ENCODE data around the gene GLIS1. TPM values are rescaled to one million over a fixed set of nuclear protein-coding genes. Genes with fewer than 3 reads are reported as not detected.

The GLIS1 gene
- total RNA-seq, 1 donor from 2014 or later, result 0.16 TPM

DNA sequence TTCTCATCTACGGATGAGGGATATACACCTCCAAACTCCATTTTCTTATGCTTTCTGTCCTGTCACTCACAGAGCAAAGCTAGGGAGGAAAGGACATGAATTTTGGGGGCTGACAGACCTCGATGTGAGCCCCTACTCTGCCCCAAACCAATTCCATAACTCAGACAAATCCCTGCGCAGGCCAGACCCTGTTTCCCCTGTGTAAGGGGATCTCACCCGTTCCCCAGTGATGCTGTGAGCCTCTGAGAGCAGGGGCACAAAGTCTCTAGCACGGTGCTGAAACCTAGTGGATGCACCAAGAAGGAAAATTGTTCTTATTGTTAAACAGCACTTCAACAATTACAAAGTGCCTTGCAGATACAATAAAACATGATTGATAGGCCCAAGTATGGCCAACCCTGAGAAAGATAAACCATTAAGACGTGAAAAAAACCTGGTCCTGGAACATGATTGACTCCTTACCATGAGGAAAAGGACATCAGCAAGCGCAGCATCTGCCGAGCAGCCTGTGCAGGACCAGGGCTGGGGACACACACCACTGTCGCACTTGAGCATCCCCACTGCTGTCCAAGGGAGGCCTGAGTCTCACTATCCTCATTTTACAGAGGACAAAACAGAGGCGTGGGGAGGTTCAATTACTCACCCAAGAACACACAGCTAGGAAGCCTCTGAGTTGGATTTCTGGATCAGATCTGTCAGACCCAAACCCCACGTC lies 137.8 kb downstream of the GLIS1 start:
- DNase-seq, result no peak
- no peaks in the 10 kb centered on the region for H3K4me1 ChIP-seq
- H3K9me3 ChIP-seq (replicated peaks), result no peaks in the 10 kb centered on the region
- H3K36me3 ChIP-seq, result no peaks in the 10 kb centered on the region
- TF ChIP-seq, protein P1, sequence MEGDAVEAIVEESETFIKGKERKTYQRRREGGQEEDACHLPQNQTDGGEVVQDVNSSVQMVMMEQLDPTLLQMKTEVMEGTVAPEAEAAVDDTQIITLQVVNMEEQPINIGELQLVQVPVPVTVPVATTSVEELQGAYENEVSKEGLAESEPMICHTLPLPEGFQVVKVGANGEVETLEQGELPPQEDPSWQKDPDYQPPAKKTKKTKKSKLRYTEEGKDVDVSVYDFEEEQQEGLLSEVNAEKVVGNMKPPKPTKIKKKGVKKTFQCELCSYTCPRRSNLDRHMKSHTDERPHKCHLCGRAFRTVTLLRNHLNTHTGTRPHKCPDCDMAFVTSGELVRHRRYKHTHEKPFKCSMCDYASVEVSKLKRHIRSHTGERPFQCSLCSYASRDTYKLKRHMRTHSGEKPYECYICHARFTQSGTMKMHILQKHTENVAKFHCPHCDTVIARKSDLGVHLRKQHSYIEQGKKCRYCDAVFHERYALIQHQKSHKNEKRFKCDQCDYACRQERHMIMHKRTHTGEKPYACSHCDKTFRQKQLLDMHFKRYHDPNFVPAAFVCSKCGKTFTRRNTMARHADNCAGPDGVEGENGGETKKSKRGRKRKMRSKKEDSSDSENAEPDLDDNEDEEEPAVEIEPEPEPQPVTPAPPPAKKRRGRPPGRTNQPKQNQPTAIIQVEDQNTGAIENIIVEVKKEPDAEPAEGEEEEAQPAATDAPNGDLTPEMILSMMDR (IDR thresholded peaks at IDR 0.05; ENCODE audit: borderline replicate concordance), result no peak
- intact Hi-C loops (cut with micrococcal nuclease), result no loop called here
- no peak overlapping the region for H3K27ac ChIP-seq (replicated peaks)
- H3K4me3 ChIP-seq, result no peak overlapping the region
- peaks cover 8% of the 10 kb centered on the region for H3K27me3 ChIP-seq (ENCODE audit: low read depth)

DNA sequence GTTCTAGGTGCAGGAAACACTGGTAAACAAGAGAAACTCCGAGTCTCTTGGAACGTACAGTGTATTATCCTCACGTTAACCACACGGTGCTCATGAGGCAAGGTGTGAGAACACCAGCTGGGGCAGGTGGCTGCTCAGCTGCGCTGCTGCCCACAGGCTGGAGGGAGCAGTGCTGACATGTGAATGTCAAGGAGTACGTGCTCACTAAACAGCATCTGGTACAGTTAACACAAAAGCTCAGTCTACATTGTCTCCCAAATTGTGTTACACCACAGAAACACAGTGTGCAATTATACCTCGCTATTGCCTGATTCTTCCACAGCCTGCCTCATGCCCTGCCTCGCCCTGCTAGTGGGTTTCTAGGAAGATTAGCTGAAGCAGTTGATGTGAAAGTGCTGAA lies 138.4 kb downstream of the GLIS1 start:
- Histone ChIP-seq H3K9me3 (replicated peaks) (no peaks in the 10 kb centered on the region), H3K36me3 (no peaks in the 10 kb centered on the region), H3K4me1 (no peaks in the 10 kb centered on the region), H3K27me3 (ENCODE audit: low read depth) (peaks cover 13% of the 10 kb centered on the region), H3K27ac (replicated peaks) (no peak overlapping the region), H3K4me3 (no peak overlapping the region)
- DNase-seq, result no peak
- TF ChIP-seq, protein P1 (IDR thresholded peaks at IDR 0.05; ENCODE audit: borderline replicate concordance), result no peak
- intact Hi-C loops (cut with micrococcal nuclease), result no loop called here

DNA sequence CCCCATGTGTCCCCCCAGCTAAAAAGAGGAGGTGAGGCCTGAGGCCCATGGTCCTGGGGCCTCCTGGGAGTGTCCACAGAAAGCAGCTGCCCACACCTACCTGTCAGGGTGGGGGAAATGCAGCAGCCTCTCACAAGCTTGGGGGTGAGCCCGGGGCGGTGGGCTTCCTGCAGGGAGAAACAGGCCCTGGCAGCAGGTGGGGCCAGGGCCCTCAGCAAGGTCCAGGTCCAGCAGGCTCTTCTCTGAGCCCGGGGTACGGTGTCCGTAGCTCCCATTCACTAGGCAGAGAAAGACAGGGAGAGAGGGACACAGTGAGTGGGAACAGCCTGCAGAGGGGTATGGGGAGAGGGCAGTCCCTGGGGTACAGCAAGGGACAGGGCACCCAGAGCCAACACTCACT lies 139.0 kb downstream of the GLIS1 start:
- no peaks in the 10 kb centered on the region for H3K36me3 ChIP-seq
- no peak overlapping the region for H3K27ac ChIP-seq (replicated peaks)
- H3K9me3 ChIP-seq (replicated peaks), result no peaks in the 10 kb centered on the region
- H3K4me1 ChIP-seq, result no peaks in the 10 kb centered on the region
- peaks cover 18% of the 10 kb centered on the region for H3K27me3 ChIP-seq (ENCODE audit: low read depth)
- TF ChIP-seq, protein P1 (IDR thresholded peaks at IDR 0.05; ENCODE audit: borderline replicate concordance), result no peak
- H3K4me3 ChIP-seq, result no peak overlapping the region
- intact Hi-C loops (cut with micrococcal nuclease), result no loop called here
- no peak for DNase-seq

DNA sequence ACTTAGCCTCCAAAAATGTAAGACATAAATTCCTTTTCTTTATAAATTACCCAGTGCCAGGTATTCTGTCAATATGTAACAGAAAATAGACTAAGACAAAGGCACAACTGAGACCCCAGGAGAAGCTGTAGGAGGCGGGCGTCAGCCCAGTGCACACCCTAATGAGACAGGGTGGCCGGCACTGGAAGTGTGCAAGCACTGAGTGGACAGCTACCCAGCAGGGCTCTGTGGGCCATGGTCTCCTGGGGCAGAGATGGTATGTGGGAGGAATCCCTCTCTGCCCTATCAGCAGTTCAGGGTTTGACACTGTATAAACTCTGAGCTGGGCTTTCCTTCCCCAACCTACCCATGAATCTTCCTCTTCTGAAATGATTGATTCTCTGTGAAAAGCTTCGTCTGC lies 139.5 kb downstream of the GLIS1 start:
- Histone ChIP-seq H3K27ac (replicated peaks) (no peak overlapping the region), H3K4me1 (no peaks in the 10 kb centered on the region), H3K4me3 (no peak overlapping the region), H3K36me3 (no peaks in the 10 kb centered on the region), H3K27me3 (ENCODE audit: low read depth) (peaks cover 23% of the 10 kb centered on the region), H3K9me3 (replicated peaks) (no peaks in the 10 kb centered on the region)
- intact Hi-C loops (cut with micrococcal nuclease), result no loop called here
- no peak for DNase-seq
- TF ChIP-seq, protein P1 (IDR thresholded peaks at IDR 0.05; ENCODE audit: borderline replicate concordance), result no peak

DNA sequence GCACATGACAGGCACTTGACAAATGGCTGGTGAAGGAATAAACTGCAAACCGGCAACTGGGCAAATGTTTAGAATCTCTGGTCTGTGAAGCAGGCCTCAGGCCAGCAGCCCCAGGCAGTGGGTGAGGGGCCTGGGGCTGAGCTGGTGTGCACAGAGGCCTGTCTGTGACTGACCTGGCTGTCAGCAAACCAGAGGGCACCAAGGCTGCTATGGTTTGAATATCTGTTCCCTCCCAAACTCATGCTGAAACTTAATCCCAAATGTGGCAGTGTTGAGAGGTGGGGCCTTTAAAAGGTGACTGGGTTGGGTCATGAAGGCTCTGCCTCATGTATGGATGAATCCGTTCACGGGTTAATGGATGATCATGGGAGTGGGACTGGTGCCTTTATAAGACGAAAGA lies 140.0 kb downstream of the GLIS1 start:
- H3K4me3 ChIP-seq, result no peak overlapping the region
- no peaks in the 10 kb centered on the region for H3K36me3 ChIP-seq
- H3K27ac ChIP-seq (replicated peaks), result no peak overlapping the region
- peaks cover 29% of the 10 kb centered on the region for H3K27me3 ChIP-seq (ENCODE audit: low read depth)
- TF ChIP-seq, protein P1 (IDR thresholded peaks at IDR 0.05; ENCODE audit: borderline replicate concordance), result no peak
- H3K9me3 ChIP-seq (replicated peaks), result no peaks in the 10 kb centered on the region
- no peaks in the 10 kb centered on the region for H3K4me1 ChIP-seq
- no peak for DNase-seq
- intact Hi-C loops (cut with micrococcal nuclease), result no loop called here
